ENCODE measurements around the gene JOSD1.

The JOSD1 gene

GRCh38 chr22:38736257-38736570 is 35.5 kb upstream of the JOSD1 start:
- TF ChIP-seq CTCF (conservative IDR thresholded peaks at IDR 0.05), result no peak
- no peak overlapping the region for H3K27ac ChIP-seq

GRCh38 chr22:38735465-38736256 is 34.9 kb upstream of the JOSD1 start:
- H3K27ac ChIP-seq, result peak overlapping the region; percentile 33; the same call in 1 of the 2 replicates
- no peak for TF ChIP-seq CTCF (conservative IDR thresholded peaks at IDR 0.05)

GRCh38 chr22:38735126-38735464 is 34.4 kb upstream of the JOSD1 start:
- peak overlapping the region; percentile 33; the same call in 1 of the 2 replicates for H3K27ac ChIP-seq
- no peak for TF ChIP-seq CTCF (conservative IDR thresholded peaks at IDR 0.05)

- no peak for TF ChIP-seq CTCF (conservative IDR thresholded peaks at IDR 0.05)
- H3K27ac ChIP-seq, result peak overlapping the region; percentile 33; the same call in 1 of the 2 replicates
These were observed 33.8 kb upstream of the JOSD1 start for GRCh38 chr22:38734421-38735100.

- TF ChIP-seq CTCF (conservative IDR thresholded peaks at IDR 0.05), result no peak
These were observed 33.1 kb upstream of the JOSD1 start for GRCh38 chr22:38733724-38734381.

GRCh38 chr22:38733329-38733723 is 32.6 kb upstream of the JOSD1 start:
- peak; percentile 81 for TF ChIP-seq CTCF (conservative IDR thresholded peaks at IDR 0.05)
- peak overlapping the region; percentile 33; the same call in 1 of the 2 replicates for H3K27ac ChIP-seq

More at GRCh38 chr22:38733724-38734381, 33.1 kb upstream of the JOSD1 start:
- peak overlapping the region; percentile 33; the same call in 1 of the 2 replicates for H3K27ac ChIP-seq

- TF ChIP-seq CTCF (conservative IDR thresholded peaks at IDR 0.05), result no peak
- H3K27ac ChIP-seq, result peak overlapping the region; percentile 33; the same call in 1 of the 2 replicates
These were observed 31.6 kb upstream of the JOSD1 start for GRCh38 chr22:38732251-38732815.

Measured in VCaP (cell line).